ENCODE measurements around the gene SLCO1C1. TPM values are rescaled to one million over a fixed set of nuclear protein-coding genes. Genes with fewer than 3 reads are reported as not detected.

Gene SLCO1C1
- total RNA-seq, result not detected

GRCh38 chr12:20695232-20695631 lies at the start of gene SLCO1C1:
Gene SLCO1C1, plus strand, starts transcription at chr12:20695332. Its CDS starts 4,245 bp downstream, at chr12:20699577.
- H3K27ac ChIP-seq, result no peak within 1 kb of the TSS
- H3K27me3 ChIP-seq, result no peaks in the 10 kb centered on the region
- H3K36me3 ChIP-seq, result no peaks in the 10 kb centered on the region
- H3K4me1 ChIP-seq, result no peaks in the 10 kb centered on the region
- no peak for DNase-seq (ENCODE audit: extremely low spot score in 2 of 2)
- intact Hi-C loops (cut with DNase I), result no loop called here
- H3K4me3 ChIP-seq, result no peak within 1 kb of the TSS
- TF ChIP-seq CTCF (IDR thresholded peaks at IDR 0.05), result no peak
- no peak for TF ChIP-seq POLR2A (IDR thresholded peaks at IDR 0.05)
- no peak for TF ChIP-seq POLR2AphosphoS5 (IDR thresholded peaks at IDR 0.05; ENCODE audit: insufficient read depth in 1 of 2, low read depth in 1 of 2)
- H3K9me3 ChIP-seq, result no peaks in the 10 kb centered on the region

GRCh38 chr12:20646239-20646827 lies 48.8 kb upstream of the SLCO1C1 start:
- Histone ChIP-seq H3K27me3 (no peaks in the 10 kb centered on the region), H3K36me3 (no peaks in the 10 kb centered on the region), H3K4me3 (no peak overlapping the region), H3K4me1 (no peaks in the 10 kb centered on the region), H3K27ac (no peak overlapping the region), H3K9me3 (no peaks in the 10 kb centered on the region)
- DNase-seq (ENCODE audit: extremely low spot score in 2 of 2), result no peak
- TF ChIP-seq POLR2A (IDR thresholded peaks at IDR 0.05) (no peak), POLR2AphosphoS5 (IDR thresholded peaks at IDR 0.05; ENCODE audit: insufficient read depth in 1 of 2, low read depth in 1 of 2) (no peak), CTCF (IDR thresholded peaks at IDR 0.05) (peak in 1 of 3 experiments; percentile 19)
- intact Hi-C loops (cut with DNase I), result no loop called here

- no peaks in the 10 kb centered on the region for H3K9me3 ChIP-seq
- no peaks in the 10 kb centered on the region for H3K36me3 ChIP-seq
- H3K27ac ChIP-seq, result no peak overlapping the region
- H3K4me1 ChIP-seq, result no peaks in the 10 kb centered on the region
- no peak for TF ChIP-seq POLR2A (IDR thresholded peaks at IDR 0.05)
- TF ChIP-seq POLR2AphosphoS5 (IDR thresholded peaks at IDR 0.05; ENCODE audit: insufficient read depth in 1 of 2, low read depth in 1 of 2), result no peak
- no peak for TF ChIP-seq CTCF (IDR thresholded peaks at IDR 0.05)
- no peak overlapping the region for H3K4me3 ChIP-seq
- no peak for DNase-seq (ENCODE audit: extremely low spot score in 2 of 2)
- H3K27me3 ChIP-seq, result no peaks in the 10 kb centered on the region
- intact Hi-C loops (cut with DNase I), result no loop called here
These were observed 41.3 kb upstream of the SLCO1C1 start for GRCh38 chr12:20653871-20654270.

GRCh38 chr12:20656600-20656999 lies 38.5 kb upstream of the SLCO1C1 start:
- DNase-seq (ENCODE audit: extremely low spot score in 2 of 2), result no peak
- Histone ChIP-seq H3K36me3 (no peaks in the 10 kb centered on the region), H3K9me3 (no peaks in the 10 kb centered on the region), H3K4me1 (no peaks in the 10 kb centered on the region), H3K4me3 (no peak overlapping the region), H3K27me3 (no peaks in the 10 kb centered on the region), H3K27ac (no peak overlapping the region)
- TF ChIP-seq CTCF (IDR thresholded peaks at IDR 0.05) (no peak), POLR2A (IDR thresholded peaks at IDR 0.05) (no peak), POLR2AphosphoS5 (IDR thresholded peaks at IDR 0.05; ENCODE audit: insufficient read depth in 1 of 2, low read depth in 1 of 2) (no peak)
- intact Hi-C loops (cut with DNase I), result no loop called here

GRCh38 chr12:20657496-20657895 lies 37.6 kb upstream of the SLCO1C1 start:
- no peak overlapping the region for H3K4me3 ChIP-seq
- H3K27ac ChIP-seq, result no peak overlapping the region
- TF ChIP-seq POLR2A (IDR thresholded peaks at IDR 0.05) (no peak), CTCF (IDR thresholded peaks at IDR 0.05) (no peak), POLR2AphosphoS5 (IDR thresholded peaks at IDR 0.05; ENCODE audit: insufficient read depth in 1 of 2, low read depth in 1 of 2) (no peak)
- no peaks in the 10 kb centered on the region for H3K4me1 ChIP-seq
- H3K27me3 ChIP-seq, result no peaks in the 10 kb centered on the region
- intact Hi-C loops (cut with DNase I), result no loop called here
- no peaks in the 10 kb centered on the region for H3K36me3 ChIP-seq
- H3K9me3 ChIP-seq, result no peaks in the 10 kb centered on the region
- DNase-seq (ENCODE audit: extremely low spot score in 2 of 2), result no peak
